GM10248 (cell line): ENCODE measurements around the gene RFX1.

Source experiments
- CTCF ChIA-PET: fragments of 300-600 bp; sonication (Branson Sonifier 250); formaldehyde crosslinking; extraction: SDS; loops from one replicate; lab custom pipeline; 2021; ENCODE audit warnings: antibody characterized with exemption; lab: Yijun Ruan, JAX
- POLR2A ChIA-PET: fragments of 350-650 bp; sonication (Branson Sonifier 250); formaldehyde crosslinking; extraction: SDS; loops from one replicate; lab custom pipeline; 2020; ENCODE audit warnings: antibody characterized with exemption; lab: Yijun Ruan, JAX
- DNase-seq: peaks from one replicate; pipeline ENCODE4 v3.0.0; 2012; ENCODE audit errors: extremely low spot score
- CTCF ChIP-seq: IDR thresholded peaks from 2 replicates; pipeline ENCODE4 v1.5.1; 2012; ENCODE audit warnings: mild to moderate bottlenecking, low read depth; ENCODE audit errors: extremely low read depth, missing control alignments, control extremely low read depth

Gene RFX1

GRCh38 chr19:13931391-13932148, 74.5 kb downstream of the RFX1 start:
- no peak for DNase-seq
- no peak for TF ChIP-seq CTCF
- POLR2A ChIA-PET, result interaction anchor here (0.6 kb wide), 1 partner anchor 10 kb away, joined by 4 read pairs; no protein-coding TSS in a partner anchor
- CTCF ChIA-PET, result interaction anchor here (1.1 kb wide), 1 partner anchor 29 kb away, joined by 3 read pairs; no protein-coding TSS in a partner anchor

DNA sequence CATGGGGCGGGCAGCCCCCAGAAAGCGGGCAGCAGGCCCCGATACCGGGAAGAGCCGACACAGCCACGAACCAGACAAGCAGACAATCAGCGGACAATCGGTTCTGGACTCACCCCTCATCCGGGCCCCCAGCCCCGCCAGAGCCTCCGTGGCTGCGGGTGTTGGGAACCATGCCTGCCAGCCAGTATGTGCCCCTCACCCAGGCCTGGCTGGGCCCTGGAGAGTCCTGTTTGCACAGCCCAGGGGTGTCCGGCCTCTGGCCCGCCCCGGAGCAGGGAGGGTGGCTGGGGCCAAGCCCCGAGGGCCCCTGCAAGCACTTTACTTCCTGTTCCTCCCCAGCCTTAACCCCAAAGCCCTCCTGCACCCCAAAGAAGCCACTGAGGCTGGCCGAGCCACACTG, 75.7 kb downstream of the RFX1 start:
- POLR2A ChIA-PET, result interaction anchor here (0.7 kb wide), 1 partner anchor 688 kb away, joined by 3 read pairs; no protein-coding TSS in a partner anchor
- CTCF ChIA-PET, result interaction anchor here (1.1 kb wide), 1 partner anchor 28 kb away, joined by 3 read pairs; no protein-coding TSS in a partner anchor
- TF ChIP-seq CTCF, result no peak
- DNase-seq, result no peak

DNA sequence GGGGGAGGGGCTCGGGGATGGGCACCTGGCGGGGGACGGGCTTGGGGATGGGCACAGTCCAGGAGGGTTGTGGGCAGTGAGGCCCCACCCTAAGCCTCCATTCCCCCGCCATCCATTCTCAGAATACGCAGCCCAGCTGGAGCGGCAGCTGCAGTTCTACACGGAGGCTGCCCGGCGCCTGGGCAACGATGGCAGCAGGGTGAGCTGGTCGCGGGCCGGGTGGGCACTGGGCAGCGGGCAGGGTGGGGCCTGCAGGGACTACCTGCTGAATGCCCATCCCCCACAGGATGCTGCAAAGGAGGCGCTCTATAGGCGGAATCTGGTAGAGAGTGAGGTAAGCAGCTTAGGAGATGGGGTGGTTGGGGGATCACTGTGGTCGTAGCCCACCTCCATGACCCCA, 76.2 kb downstream of the RFX1 start:
- POLR2A ChIA-PET, result no interaction called here
- no peak for DNase-seq
- no peak for TF ChIP-seq CTCF
- CTCF ChIA-PET, result no interaction called here

- no peak for TF ChIP-seq CTCF
- DNase-seq, result no peak
- ChIA-PET POLR2A (no interaction called here), CTCF (no interaction called here)
Observed at GRCh38 chr19:13929340-13929739, 76.8 kb downstream of the RFX1 start.

- CTCF ChIA-PET, result interaction anchor here (0.9 to 1.1 kb wide), 2 partner anchors 11 to 144 kb away, joined by 3 read pairs; no protein-coding TSS in a partner anchor
- no peak for TF ChIP-seq CTCF
- POLR2A ChIA-PET, result no interaction called here
- no peak for DNase-seq
Observed at GRCh38 chr19:13926715-13927114, 79.4 kb downstream of the RFX1 start.

GRCh38 chr19:13926010-13926409, 80.1 kb downstream of the RFX1 start:
- no peak for TF ChIP-seq CTCF
- no peak for DNase-seq
- ChIA-PET CTCF (interaction anchor here (0.9 kb wide), 1 partner anchor 10 kb away, joined by 3 read pairs; no protein-coding TSS in a partner anchor), POLR2A (no interaction called here)
